ENCODE results near the gene PDE11A.
"Not testable (repeated sequence)": the region's sequence is repeated elsewhere in the genome, so short reads cannot be mapped to it uniquely, and the experiment has no call there.

Gene PDE11A

DNA sequence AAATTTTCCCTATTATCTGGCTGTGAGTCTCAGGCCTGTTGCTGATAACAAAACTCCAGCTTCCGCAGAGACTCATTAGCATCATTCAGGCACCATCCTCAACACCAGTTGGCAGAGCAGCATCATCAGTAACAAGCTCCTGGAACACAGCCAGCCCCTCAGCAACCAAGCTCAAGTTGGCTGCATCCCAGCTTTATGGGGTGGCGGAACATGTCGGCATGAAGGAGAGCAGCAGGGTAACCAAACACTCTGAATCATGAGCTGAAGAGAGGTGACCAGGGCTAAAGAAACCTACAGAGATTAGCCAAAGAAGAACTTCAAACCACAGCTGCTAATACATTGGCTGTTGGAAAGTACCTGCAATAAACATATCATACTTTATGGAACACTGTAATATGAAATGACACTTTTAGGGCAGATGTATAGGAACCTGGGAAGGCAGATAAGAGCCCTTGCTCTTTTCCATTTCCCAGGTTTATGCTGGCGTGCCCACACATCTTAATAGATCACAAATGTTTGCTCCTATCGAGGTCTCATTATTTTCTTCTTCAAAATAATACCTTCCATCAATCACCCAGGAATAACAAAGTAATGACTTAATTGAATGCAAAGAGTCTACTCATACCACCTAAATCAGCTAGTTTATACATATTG lies 63.8 kb downstream of the PDE11A start:
- no peak for DNase-seq (ENCODE audit: low read depth)

DNA sequence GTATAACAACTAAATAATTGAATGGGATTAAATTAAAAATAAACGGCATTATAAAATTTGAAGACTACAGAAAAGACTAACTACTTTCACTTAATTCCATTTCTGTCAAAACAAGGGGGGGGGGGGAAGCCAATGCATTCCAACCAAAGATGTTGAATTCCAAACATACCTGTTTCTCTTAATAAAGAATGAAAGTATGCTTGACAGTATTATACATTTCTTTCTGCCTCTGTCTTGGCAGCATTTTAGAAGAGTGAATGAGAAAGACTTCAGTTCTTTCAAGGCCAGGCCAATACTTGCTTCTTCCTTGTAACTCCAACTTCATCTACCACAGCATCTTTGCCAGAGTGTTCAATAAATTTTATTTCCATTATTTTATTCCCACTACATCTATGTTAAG lies 65.9 kb downstream of the PDE11A start:
- DNase-seq (ENCODE audit: low read depth) = no peak

DNA sequence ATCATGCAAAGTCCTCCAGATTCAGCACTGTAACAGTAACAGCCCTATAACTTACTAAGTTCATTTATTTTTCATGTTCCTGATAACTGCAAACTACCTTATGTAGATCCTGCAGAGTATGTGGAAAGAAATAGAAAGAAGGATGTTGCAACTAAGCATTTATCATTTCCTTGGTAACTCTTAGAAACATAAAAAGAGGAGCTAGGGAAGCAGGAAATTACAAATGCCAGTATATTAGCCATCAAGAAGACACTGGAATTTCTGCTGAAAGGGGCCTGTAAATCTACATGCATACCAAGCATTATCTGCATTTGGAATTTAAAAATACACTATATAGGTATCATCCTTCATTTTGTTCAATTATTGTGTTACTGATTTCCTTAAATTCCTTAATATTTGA lies 66.8 kb downstream of the PDE11A start:
- no peak for DNase-seq (ENCODE audit: low read depth)

DNA sequence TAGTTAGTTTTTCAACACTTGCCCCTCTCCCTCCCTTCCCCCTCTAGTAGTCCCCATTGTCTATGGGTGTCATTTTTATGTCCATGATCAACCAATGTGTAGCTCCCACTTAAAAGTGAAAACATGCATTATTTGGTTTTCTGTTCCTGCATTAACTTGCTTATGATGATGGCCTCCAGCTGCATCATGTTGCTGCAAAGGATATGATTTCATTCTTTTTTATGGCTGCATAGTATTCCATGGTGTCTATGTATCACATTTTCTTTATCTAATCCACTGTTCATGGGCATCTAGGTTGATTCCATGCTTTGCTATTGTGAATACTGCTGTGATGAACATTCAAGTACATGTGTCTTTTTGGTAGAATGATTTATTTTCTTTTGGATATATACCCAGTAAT lies 70.5 kb downstream of the PDE11A start:
- DNase-seq (ENCODE audit: low read depth) = no peak

DNA sequence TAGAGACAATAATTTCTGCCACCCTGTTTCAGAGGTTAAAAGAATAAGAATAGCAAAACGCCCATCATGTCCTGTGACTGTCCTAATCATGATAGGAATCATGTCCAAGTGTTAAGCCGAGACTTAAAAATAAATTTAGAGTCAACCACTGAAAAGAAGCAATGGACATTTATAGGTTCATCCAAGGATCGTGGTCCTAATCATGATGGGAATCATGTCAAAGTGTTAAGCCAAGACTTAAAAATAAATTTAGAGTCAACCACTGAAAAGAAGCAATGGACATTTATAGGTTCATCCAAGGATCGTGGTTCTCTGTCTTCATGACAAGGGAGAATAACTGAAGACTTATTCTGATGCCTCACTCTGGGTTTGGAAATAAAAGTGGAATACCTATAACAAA lies 73.6 kb downstream of the PDE11A start:
- no peak for DNase-seq (ENCODE audit: low read depth)

DNA sequence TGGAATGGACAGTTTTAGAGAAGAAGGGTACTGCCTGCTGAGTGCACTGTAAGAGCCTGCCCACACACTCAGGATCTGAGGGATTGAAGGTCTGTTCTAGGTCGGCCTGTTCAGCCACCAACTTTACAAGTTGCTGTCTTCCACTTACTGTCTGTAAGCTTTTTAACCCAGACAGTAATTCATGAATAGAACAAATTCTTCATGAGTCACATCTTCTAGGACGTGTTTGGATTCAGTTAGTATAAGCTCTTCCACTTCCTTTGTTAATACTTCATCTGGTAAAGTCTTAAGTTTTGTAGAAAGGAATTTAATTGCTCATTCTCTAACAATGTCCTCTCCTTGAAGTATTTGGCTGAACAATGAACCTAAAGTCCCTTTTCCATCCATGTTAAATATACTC lies 74.6 kb downstream of the PDE11A start:
- no peak for DNase-seq (ENCODE audit: low read depth)

DNA sequence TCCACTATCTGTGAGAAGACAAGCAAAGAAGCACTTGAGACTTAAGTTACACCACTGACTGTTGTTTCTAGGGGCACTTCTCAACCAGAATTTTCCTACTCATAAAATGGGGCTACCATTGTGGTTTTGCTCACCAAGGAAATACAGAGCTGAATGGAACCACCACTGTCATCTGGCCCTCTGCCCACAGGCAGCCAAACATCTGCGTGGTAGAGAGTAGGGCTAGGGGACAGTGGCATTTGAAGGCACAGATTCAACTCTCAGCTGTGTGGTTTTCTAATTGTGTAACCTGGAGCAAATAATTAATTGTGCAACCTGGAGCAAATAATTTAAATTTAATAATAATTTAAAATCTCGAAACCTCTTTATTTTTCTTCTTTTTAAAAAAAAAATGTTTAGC lies 79.6 kb downstream of the PDE11A start:
- DNase-seq (ENCODE audit: low read depth) = no peak

DNA sequence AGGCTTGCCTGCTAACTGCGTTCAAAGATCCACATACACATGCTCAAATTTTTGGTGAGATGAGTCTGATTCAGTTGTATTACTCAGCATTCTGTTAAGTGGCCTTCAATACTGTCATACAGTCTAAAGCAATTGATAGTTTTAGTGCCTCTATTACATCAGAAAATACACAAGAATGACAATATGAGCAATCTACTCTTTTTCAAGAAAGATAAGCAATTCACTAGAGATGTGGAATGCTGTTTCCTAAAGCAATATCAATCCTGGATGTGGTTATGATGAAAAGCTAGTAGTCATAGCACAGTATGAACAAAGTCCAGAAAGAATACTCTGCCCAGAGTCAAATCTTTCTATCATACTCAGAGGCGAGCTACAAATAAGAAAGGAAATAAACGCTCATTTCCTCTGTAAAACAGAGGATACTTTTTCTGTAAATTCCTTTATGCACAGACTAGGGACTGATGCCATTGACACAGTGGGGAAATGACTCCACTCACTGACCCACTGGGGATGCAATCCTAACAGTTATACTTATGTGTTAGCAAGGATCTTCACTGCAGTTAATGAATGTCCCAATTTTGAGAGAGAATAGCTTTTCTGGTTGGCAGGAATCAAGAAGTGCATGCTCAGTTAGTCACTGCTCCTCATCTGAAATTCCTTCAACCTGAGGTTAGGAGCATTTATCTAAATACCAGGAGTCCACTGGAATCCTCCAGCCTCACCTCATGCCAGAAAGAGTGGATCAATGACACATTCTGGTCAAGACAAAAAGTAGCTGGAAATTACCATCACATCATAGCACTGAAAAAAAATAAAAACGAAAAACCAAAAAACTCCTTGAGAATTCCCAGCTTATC lies 83.3 kb downstream of the PDE11A start:
- no peak for DNase-seq (ENCODE audit: low read depth)

DNA sequence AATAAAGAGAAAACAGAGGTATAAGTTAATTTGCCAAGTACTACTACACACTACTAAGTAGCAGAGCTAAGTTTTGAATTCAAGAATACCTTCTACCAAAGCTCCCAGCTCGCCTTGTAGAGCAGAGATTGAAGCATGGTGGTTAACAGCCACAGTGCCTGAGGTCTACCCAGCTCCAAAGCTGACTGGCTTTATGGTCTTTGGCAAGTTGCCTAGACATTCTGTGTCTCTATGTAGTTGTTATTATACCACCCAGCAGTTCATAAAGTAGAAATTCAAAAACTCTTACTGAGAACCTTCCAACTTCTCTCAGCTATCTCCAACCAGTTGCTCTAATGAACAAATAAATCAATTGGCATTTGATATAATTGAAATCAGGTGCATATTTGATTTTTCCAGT lies 87.8 kb downstream of the PDE11A start:
- DNase-seq (ENCODE audit: low read depth) = no peak

DNA sequence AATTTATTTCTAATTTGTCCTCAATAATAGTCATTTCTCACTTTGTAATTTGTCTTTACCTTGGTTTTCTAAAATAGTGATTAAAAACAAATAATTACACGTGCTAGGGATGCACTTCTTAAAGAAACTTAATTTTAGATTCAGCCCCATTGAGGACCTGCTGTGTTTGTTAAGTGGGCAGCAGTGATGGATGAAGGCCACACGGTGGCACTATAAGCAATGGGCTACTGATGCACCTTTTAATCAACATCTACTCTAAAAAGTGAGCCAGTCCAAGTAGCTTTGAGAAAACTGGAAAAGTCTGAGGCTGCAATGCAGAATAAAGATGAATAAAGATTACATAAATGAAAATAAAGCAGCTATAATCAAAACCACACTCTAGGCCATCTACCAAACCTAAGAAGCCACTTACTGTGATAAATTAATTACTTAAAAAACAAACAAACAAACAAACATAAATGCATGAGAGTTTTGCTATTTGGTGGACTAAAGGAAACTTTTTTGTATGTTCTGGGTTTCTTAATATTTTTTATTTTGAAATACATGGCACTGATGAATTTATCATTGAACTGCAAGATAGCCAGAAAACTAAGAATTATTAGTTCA lies 89.3 kb downstream of the PDE11A start:
- no peak for DNase-seq (ENCODE audit: low read depth)

DNA sequence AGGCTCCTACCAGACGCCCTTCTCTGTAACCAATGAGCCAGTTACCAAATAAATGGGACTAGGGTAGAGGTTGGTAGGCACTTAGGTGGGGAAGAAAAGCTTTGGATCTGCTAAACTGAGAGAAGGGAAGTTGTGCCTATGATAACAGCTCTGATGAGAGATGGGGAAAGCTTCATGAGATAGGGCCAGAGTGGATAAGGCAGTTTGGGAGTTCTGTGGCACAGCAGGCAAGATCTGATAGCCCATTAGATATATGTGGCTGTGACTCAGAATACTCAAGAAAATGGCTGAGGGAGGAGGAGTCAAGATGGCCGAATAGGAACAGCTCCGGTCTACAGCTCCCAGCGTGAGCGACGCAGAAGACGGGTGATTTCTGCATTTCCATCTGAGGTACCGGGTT lies 99.8 kb downstream of the PDE11A start:
- no peak for DNase-seq (ENCODE audit: low read depth)

DNA sequence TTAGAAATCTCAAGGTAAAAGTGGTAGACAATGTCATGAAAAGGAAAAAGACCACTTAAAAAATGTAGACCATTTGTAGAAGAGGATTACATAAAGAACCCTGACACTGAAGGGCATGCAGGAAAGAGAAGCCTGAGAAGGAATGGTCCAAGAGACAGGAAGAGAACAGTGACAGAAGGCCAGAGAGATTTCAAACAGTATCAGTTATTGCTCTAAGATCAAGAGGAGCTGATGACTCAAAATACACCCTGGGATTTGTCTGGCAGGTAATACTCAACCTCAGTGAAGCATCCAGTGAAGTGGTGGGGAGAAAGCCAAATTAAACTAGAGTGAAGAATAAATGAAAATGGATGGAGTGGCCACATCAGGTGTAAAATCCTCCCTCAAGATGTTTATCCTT lies 100.5 kb downstream of the PDE11A start:
- DNase-seq (ENCODE audit: low read depth) = no peak

DNA sequence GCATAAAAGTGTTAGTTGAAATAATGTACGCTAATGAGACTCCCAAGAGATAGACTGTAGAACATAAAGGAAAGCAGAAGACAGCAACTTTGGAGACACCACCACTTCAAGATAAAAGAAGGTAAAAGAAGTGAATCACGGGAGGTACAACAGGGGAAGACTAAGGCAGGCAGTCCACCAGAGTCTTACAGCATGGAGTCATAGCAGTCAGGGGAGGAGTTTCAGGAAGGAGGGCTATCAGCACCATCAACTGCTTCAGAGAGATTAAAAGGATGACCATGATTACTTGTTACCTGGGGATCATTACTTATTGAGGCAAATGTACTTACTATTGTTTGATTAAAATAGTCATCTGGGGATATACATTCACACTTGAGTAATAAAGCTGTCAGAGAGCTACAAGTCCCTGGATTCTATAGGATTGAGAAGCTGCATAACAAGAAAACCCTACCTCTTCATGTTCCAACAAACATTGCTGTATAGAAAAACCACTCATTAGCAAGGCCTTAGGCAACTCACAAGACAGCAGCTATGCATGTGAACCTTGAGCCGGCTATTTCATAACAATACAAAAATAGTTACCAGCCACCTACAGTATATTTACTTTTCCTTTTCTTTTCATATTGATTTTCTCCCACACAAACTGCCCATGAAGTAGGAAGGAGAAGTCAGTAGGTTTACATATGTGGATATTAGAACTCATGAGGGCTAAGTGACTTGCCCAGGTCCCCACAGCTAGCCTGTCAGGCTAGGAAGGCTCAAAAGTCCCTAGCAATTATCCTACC lies 101.7 kb downstream of the PDE11A start:
- no peak for DNase-seq (ENCODE audit: low read depth)

DNA sequence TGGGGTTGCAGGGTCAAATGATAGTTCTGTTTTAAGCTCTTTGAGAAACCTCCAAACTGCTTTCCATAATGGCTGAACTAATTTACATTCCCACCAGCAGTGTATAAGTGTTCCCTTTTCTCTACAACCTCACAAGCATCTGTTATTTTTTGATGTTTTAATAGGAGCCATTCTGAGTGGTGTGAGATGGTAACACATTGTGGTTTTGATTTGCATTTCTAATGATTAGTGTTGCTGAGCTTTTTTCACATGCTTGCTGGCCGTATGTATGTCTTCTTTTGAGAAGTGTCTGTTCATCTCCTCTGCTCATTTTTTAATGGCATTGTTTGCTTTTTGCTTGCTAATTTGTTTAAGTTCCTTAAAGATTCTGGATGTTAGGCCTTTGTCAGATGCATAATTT lies 107.7 kb downstream of the PDE11A start:
- no peak for DNase-seq (ENCODE audit: low read depth)

DNA sequence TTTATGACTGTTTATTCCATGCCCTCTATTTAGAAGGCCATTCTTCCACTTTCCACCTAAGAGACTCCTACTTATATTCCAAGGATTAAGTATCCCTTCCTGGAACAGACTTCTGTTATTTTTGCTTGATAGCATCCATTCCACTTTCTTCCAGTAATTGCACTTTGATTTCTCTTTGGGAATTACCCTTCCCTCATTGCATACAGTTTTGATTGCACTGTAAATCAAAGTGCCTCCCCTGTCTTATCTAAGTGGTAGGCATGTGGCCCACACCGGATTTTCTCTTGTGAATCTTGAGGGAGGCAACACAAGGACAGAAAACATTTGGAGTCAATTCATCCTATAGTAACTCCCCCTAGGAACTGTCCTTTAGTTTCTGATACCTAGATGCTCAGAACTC lies 120.4 kb downstream of the PDE11A start:
- no peak for DNase-seq (ENCODE audit: low read depth)

DNA sequence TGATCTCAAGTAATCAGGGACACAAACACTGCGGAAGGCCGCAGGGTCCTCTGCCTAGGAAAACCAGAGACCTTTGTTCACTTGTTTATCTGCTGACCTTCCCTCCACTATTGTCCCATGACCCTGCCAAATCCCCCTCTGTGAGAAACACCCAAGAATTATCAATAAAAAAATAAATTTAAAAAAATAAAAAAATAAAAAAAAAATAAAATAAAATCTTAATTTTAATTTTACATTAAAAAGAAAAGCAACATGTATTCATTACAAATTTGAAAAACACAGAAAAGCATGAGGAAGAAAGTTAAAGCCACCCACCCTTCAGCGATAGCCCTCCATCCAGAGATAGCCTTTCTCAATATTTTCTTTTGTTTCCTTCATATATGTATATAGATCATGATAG lies 125.0 kb downstream of the PDE11A start:
- DNase-seq (ENCODE audit: low read depth) = not testable (repeated sequence)

DNA sequence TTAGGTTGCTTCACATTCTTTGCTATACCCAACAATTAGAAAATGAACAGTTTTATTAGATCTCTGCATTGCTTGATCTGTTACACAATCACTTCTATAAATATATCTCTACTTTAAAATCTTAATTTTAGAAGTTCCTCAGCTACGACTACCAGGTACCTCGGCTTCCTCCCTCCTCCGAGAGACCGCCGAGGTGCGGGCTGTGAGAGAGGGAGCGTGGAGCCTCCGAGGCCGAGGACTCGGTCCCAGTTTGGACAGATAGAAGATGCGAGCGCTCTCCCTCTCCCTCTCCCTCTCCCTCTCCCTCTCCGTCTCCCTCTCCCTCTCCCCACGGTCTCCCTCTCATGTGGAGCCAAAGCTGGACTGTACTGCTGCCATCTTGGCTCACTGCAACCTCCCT lies 128.0 kb downstream of the PDE11A start:
- DNase-seq (ENCODE audit: low read depth) = not testable (repeated sequence)

DNA sequence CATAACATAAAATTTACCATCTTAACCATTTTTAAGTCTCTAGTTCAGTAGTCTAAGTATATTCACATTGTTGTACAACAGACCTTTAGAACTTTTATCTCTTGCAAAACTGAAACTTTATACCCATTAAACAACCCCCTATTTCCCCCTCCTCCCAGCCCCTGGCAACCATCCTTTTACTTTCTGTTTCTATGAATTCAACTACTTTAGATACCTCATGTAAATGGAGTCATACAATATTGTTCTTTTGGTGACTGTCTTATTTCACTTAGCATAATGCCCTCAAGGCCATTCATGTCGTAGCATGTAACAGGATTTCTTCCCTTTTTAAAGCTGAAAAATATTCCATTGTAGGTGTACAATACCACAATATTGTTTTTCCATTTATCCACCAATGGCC lies 129.8 kb downstream of the PDE11A start:
- DNase-seq (ENCODE audit: low read depth) = no peak

DNA sequence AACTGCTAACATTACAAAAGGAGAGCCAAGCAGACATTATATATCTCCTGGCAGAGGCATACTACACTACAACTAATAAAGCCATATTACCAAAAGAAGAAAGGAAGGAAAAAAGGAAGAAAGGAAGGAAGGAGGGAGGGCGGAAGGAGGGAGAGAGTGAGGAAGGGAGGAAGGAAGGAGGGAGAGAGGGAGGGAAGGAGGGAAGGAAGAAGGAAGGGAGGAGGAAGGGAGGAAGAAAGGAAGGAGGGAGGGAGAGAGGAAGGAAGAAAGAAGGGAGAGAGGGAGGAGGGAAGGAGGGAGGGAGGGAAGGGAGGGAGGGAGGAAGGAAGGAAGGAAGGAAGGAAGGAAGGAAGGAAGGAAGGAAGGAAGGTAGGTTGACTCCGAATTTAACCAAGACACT lies 133.4 kb downstream of the PDE11A start:
- no peak for DNase-seq (ENCODE audit: low read depth)

DNA sequence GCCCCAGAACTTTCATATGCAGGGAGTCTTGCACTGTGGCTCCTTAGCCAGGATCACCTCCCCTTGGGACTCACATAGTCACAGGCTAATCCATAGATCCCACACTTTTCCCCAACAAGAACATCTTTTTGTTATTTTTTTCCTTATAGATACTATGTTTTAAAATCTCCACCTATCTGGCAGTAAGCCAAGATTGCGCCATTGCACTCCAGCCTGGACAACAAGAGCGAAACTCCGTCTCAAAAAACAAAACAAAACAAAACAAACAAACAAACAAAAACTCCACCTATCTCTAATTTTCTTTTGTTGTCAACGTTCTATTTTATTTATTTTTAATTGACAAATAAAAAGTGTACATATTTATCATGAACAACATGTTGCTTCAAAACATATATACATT lies 141.7 kb downstream of the PDE11A start:
- no peak for DNase-seq (ENCODE audit: low read depth)

DNA sequence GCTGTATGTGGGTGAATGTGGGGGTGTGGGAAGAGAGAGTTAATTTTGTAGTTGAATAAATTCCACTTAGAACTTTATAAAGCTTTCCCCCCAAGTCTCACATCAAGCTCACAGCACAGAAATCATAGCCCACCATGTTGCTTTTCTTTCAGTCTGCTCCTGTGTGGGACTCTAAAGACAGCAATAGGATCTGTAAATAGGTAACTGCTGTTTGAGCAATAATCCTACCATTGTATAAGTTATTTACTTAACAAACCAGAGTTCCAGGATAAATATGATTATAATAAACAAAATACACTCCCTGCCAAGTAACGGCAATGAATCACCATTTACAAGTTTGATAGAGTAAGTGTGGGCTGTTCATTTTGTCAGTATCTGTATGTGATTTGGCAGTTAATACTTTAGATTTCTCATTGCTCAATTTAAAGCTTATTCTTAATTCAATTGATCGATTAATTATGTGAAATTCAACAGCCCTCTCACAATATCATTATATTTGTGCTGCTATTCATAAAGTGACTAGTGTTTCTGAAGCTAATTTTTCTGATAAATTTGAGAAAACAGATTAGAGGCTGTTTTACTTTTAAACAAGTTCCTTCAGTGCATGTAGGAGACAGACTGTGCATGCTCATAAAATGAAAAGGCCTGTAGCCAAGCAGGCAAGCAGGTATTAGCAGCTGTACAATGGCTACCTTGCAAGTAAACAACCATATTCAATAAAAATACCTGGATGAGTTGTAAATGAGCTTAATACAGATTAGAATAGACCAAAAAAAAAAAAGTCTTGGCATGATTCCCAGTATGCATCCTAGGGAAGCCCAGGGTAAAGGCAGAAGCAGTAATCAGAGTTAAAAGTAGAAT lies 142.7 kb downstream of the PDE11A start:
- DNase-seq (ENCODE audit: low read depth) = no peak

DNA sequence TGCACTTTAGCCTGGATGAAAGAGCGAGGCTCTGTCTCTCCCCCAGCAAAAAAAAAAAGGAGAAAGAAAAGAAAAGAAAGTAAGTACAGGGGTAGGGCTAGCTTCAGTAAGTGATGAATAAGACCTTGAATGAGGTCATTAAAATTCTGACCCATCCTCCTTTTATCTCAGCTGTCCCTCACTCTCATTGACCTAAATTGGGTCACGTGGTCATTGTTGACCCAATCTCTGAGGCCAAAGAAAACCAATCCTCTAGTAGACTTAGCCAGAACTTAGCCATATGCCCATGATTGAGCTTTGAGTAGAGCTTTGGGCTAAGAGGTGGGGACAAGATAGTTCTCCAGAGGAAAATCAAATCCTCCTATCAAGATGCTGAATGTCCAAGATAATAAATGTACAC lies 149.3 kb downstream of the PDE11A start:
- DNase-seq (ENCODE audit: low read depth) = no peak
